ENCODE measurements around the gene STX11.
A peak's percentile ranks its signal among the peaks of the same experiment; 100 is the strongest.

The STX11 gene

GRCh38 chr6:144214622-144215401, 64.5 kb downstream of the STX11 start:
- no peak for TF ChIP-seq CTCF (conservative IDR thresholded peaks at IDR 0.05; ENCODE audit: low read depth, low read length)
- peak overlapping the region; percentile 67 for H3K4me3 ChIP-seq (ENCODE audit: low read depth, low read length)
- DNase-seq (ENCODE audit: low read depth), result no peak

- TF ChIP-seq CTCF (conservative IDR thresholded peaks at IDR 0.05; ENCODE audit: low read depth, low read length), result no peak
- DNase-seq (ENCODE audit: low read depth), result peak; percentile 32
Observed at GRCh38 chr6:144215402-144215931, 65.2 kb downstream of the STX11 start.

DNA sequence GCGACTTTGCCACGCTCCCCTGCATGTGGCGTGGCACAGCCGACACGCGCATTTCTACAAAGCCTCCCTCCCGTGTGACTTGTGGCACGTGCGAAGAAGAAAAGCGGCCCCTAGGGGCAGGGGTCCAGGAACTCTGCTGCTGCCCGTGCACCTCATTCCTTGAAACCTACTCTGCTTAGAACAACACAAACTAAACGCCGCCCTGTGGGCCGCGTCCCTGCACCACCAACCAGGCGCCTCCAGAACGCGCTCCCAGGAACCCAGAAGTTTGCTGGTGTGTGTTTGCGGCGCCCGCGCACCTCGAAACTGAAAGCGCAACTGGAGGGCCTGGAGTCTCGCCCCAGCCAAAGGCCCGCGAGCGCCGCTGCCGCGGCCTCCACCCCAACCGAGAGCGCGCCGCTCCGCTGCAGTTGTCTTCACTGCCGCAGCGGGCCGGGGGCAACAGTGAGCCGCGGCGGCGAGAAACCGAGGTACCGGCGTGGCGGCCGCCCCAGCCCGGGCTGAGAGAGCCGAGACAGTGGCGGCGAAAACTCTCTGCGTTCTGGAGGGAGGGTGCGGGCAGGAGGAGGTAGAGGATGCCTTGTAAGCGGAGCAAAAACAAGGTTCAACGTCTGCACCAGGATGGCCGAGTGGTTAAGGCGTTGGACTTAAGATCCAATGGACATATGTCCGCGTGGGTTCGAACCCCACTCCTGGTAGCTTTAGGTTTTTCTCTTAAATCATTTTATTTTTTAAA, 65.8 kb downstream of the STX11 start:
- peak; percentile 99 for DNase-seq (ENCODE audit: low read depth)
- peak; percentile 50 for TF ChIP-seq CTCF (conservative IDR thresholded peaks at IDR 0.05; ENCODE audit: low read depth, low read length)
- peak overlapping the region; percentile 67 for H3K4me3 ChIP-seq (ENCODE audit: low read depth, low read length)

More at GRCh38 chr6:144215402-144215931, 65.2 kb downstream of the STX11 start:
- H3K4me3 ChIP-seq (ENCODE audit: low read depth, low read length), result peak overlapping the region; percentile 67

DNA sequence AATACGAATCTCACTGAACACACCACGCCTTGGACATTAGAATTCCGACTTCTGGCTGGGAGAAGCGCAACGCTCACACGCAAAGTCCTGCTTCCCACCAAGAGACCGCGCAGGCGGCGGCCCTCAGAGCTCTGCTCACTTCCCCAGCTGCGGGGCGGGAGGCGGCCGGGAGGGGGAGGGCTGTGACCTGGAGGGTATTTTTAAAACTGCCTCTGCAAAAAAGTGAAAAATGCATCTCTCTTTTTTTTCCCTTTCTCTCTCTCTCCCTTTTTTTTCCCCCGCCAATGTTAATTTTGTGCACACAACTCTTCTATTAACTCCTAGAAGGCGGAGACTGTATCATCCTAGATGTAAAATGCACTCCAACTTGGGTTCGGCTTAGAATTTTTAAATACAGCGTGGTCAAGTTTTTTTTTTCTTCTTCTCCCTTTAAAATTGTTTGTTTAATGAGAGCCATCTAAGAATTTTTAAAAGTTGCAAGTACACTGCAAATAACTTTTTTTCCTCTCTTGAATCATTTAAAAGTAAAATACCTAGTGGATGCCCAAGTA, 66.4 kb downstream of the STX11 start:
- DNase-seq (ENCODE audit: low read depth), result no peak
- TF ChIP-seq CTCF (conservative IDR thresholded peaks at IDR 0.05; ENCODE audit: low read depth, low read length), result peak; percentile 27

DNA sequence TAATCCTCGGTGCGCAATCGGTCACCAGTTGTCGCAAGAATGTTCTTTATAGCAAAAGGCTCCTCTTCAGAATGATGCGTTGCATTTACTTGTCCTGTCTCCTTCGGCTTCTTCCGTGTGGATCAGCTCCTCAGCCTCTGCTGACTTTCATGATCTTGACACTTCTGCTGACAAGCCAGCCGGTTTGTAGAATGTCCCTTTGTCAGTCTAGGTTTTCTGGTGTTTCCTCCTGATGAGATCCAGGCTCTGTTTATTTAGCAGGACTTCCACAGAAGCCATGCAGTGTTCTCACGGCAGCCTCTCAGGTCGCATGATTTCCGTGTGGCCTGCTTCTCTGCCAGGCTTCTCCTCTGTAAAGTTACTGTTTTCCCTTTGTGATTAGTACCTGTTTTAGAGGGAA, 66.9 kb downstream of the STX11 start:
- H3K4me3 ChIP-seq (ENCODE audit: low read depth, low read length), result peak overlapping the region; percentile 67
- no peak for TF ChIP-seq CTCF (conservative IDR thresholded peaks at IDR 0.05; ENCODE audit: low read depth, low read length)
- DNase-seq (ENCODE audit: low read depth), result no peak

More for the DNA sequence above, 66.4 kb downstream of the STX11 start:
- peak overlapping the region; percentile 67 for H3K4me3 ChIP-seq (ENCODE audit: low read depth, low read length)

GRCh38 chr6:144217797-144218196, 67.5 kb downstream of the STX11 start:
- no peak overlapping the region for H3K4me3 ChIP-seq (ENCODE audit: low read depth, low read length)
- TF ChIP-seq CTCF (conservative IDR thresholded peaks at IDR 0.05; ENCODE audit: low read depth, low read length), result no peak
- no peak for DNase-seq (ENCODE audit: low read depth)

Data from choroid plexus epithelial cell (primary cell).